ENCODE results near the gene PKD1L1.

PKD1L1 gene

DNA sequence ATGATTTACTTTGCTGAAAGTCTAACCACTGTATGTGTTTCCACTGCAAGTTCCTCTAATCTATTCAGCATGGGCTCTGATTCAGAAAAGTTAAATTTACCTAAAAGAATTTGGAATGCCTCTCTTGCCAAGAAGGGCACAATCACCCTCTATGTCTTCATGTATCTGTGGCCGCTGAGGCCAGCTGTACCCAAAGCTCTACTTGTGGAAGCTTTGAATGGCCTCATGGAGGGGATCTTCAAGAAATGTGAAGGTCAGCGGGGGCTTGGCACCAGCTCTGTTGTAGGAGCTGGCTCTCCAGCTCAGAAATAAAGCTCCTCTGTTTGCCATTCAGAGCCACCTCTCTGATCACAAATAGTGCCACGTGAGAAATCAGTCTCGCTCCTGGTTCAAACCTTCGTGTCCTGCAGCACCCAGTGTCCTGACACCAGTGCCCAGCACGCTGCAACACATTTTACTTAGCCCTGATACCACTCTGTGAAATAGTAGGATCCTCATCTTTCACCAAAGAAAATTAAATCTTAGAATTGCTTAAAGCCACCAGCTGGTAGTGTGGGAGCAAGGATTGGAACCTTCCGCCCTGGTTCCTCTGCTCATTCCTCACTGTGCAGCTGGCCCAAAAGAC is 61.1 kb downstream of the PKD1L1 start:
- H3K36me3 Mint-ChIP-seq: no peaks in the 10 kb centered on the region
- no peaks in the 10 kb centered on the region for H3K4me1 Mint-ChIP-seq
- H3K27me3 Mint-ChIP-seq: peaks cover 5% of the 10 kb centered on the region
- no peak overlapping the region for H3K27ac Mint-ChIP-seq
- H3K4me3 Mint-ChIP-seq: no peak overlapping the region
- no peak for ATAC-seq
- no peaks in the 10 kb centered on the region for H3K9me3 Mint-ChIP-seq

DNA sequence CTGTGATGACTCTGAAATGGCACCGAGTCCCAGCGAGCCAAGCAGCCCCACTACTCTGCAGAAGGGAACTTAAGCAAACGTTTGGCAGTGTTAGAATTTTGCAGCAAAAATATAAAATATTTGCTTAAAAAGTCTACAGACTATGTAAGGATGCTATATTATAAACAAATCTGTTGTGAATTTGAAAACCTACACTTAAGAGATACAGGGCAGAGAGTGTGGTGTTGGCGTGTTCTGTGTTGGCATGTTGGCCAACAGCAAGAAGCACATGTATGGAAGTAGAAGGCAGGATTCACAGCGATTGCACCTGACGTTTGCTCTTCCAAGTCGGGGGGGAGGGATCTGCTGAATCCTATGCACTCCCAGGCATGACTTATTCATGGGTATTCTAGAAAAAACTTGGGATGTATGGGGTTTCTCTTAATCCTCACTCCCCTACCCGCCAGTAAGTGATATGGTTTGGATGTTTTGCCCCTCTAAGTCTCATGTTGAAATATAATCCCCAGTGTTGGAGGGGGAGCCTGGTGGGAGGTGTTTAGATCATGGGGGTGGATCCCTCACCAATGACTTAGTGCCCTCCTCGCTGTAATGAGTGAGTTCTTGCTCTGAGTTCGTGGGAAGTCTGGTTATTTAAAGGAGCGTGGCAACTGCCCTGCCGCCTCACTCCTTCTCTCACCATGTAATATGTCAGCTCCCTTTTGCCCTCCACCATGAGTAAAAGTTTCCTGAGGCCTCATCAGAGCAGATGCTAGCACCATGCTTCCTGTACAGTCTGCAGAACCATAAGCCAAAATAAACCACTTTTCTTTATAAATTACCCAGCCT is 62.1 kb downstream of the PKD1L1 start:
- no peak overlapping the region for H3K27ac Mint-ChIP-seq
- no peaks in the 10 kb centered on the region for H3K9me3 Mint-ChIP-seq
- no peaks in the 10 kb centered on the region for H3K4me1 Mint-ChIP-seq
- H3K27me3 Mint-ChIP-seq: no peaks in the 10 kb centered on the region
- no peak for ATAC-seq
- no peak overlapping the region for H3K4me3 Mint-ChIP-seq
- no peaks in the 10 kb centered on the region for H3K36me3 Mint-ChIP-seq

DNA sequence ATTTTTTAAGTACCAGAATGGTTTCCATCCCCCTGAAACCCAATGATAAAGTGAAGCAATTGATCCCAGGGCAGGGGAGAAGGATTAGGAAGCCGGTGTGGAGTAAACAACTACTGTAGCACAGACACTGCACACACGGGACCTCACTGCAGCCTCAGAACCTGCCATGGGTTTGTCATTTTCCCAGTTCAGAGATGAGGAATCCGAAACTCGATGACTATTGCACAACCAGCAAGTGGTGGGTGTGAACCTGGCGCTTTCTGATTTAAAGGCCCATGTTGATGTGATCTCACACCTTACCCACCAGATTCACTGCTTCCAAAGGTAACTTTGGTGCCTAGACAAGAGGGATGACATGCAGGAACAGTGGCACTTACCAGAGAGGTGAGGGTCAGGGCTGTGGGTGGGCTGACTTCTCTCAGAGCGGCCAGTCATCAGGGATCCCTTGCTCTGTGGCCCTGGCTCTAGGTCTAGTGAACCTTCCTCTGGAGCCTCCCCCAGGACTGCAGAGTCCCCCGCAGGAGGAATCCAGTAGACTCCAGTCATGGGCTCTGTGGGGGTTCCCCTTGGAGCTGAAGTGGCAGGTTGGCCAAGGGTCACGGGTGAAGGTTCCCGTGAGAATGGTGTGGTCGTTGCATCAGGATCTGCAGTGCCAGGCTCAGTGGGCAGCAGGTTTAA is 62.8 kb downstream of the PKD1L1 start:
- no peaks in the 10 kb centered on the region for H3K4me1 Mint-ChIP-seq
- H3K36me3 Mint-ChIP-seq: no peaks in the 10 kb centered on the region
- H3K4me3 Mint-ChIP-seq: no peak overlapping the region
- ATAC-seq: no peak
- no peak overlapping the region for H3K27ac Mint-ChIP-seq
- H3K9me3 Mint-ChIP-seq: no peaks in the 10 kb centered on the region
- H3K27me3 Mint-ChIP-seq: no peaks in the 10 kb centered on the region

DNA sequence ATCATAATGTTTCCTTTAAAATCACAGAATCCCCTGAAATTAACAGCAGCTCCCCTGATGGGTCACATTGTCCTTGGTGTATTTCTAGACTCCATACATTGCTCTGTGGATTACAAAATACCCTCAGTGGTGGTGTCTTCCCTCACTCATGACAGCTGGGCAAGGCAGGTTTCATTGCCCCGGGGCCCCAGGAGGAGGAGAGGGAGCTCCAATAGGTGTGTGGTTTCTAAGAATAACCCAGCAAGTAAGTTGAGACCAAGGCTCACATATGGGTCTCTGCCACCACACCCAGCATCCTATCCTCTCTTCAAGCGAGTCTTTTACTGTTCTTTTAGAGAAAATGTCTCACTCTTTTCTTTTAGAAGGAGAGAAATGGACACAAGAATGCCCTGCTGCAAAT is 63.6 kb downstream of the PKD1L1 start:
- no peak overlapping the region for H3K27ac Mint-ChIP-seq
- H3K4me3 Mint-ChIP-seq: no peak overlapping the region
- H3K9me3 Mint-ChIP-seq: no peaks in the 10 kb centered on the region
- no peaks in the 10 kb centered on the region for H3K36me3 Mint-ChIP-seq
- H3K4me1 Mint-ChIP-seq: no peaks in the 10 kb centered on the region
- H3K27me3 Mint-ChIP-seq: no peaks in the 10 kb centered on the region
- ATAC-seq: no peak

DNA sequence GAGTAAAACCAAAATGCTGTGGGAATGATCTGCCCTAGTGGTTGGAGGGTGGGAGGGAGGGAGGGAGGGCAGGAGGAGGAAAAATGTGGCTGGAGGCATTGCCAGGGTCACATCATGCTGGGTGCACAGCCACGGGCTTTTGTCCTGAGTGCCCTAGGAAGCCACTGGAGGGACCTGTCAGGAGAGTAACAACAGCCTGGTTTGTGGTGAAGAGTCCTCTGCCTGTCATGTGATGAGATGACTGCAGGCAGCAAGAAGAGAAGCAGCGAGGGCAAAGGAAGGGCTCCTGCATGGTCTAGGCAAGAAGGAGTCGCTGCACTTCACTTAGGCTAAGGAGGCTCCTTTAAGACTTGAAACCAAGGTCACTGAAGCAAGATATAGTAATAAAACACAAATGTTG is 65.6 kb downstream of the PKD1L1 start:
- Mint-ChIP-seq H3K4me1 (no peaks in the 10 kb centered on the region), H3K27me3 (no peaks in the 10 kb centered on the region), H3K27ac (no peak overlapping the region), H3K36me3 (no peaks in the 10 kb centered on the region), H3K9me3 (no peaks in the 10 kb centered on the region), H3K4me3 (no peak overlapping the region)
- no peak for ATAC-seq

DNA sequence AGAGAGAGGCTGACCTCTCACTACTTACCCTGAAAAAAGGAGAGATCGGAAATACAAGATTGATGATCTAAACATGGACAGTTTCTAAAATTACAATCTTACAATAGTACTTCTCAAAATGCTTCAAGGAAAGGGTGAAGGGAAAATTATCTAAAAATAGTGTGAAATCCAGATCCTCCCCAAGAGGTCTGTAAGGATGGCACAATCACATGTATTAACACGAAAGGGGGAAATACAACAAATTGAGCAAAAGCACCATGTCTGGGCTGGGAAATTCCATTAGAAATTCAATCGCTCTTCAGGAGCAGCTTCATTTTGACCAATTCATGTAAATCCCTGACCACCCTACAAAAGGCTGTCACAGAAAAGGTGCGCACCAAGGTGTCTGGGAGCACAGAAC is 67.0 kb downstream of the PKD1L1 start:
- ATAC-seq: no peak
- Mint-ChIP-seq H3K9me3 (no peaks in the 10 kb centered on the region), H3K36me3 (no peaks in the 10 kb centered on the region)

DNA sequence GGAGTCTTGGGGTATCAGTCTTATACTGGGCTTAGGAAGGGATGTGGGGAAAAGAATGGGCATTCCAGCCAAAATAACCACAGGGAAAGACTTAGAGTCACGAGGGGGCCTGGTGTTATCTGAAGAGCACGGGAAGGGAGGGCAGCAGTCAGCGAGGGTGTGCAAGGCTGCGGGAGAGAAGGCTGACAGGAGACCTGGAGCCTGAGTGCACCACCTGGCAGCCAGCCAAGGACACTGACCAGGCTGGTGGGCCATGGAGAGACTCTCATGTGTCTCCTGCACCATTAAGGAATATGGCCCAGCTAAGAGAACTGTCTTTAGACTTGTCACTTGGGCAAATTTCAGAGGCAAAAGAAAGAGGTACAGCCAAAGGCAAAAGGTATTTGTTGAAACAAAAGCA is 69.6 kb downstream of the PKD1L1 start:
- Mint-ChIP-seq H3K9me3 (no peaks in the 10 kb centered on the region), H3K27me3 (no peaks in the 10 kb centered on the region), H3K27ac (no peak overlapping the region), H3K36me3 (no peaks in the 10 kb centered on the region), H3K4me1 (no peaks in the 10 kb centered on the region), H3K4me3 (no peak overlapping the region)
- ATAC-seq: no peak

More for the DNA sequence above, 67.0 kb downstream of the PKD1L1 start:
- H3K27me3 Mint-ChIP-seq: no peaks in the 10 kb centered on the region
- H3K4me1 Mint-ChIP-seq: no peaks in the 10 kb centered on the region
- no peak overlapping the region for H3K4me3 Mint-ChIP-seq
- H3K27ac Mint-ChIP-seq: no peak overlapping the region

DNA sequence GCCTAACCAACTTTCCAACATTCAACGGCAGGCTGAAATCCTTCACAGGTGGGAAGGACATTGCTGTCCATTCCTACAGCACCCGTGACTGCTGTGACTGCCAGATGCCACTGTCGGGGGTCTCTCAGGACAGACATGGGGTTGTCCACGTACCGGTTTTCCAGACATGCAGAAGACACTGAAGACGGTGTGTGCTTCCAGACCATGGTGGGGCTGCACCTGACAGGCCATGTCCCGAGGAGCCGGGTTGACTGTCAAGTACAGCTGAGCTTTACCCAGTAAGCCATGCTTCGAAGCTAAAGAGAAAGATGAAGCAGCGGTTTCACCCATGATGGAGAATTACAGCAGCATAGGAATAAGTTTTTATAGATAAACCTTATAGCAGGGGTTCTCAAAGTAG is 70.9 kb downstream of the PKD1L1 start:
- H3K9me3 Mint-ChIP-seq: no peaks in the 10 kb centered on the region
- H3K27me3 Mint-ChIP-seq: no peaks in the 10 kb centered on the region
- no peak for ATAC-seq
- no peaks in the 10 kb centered on the region for H3K36me3 Mint-ChIP-seq
- H3K4me3 Mint-ChIP-seq: no peak overlapping the region
- H3K27ac Mint-ChIP-seq: no peak overlapping the region
- H3K4me1 Mint-ChIP-seq: no peaks in the 10 kb centered on the region

DNA sequence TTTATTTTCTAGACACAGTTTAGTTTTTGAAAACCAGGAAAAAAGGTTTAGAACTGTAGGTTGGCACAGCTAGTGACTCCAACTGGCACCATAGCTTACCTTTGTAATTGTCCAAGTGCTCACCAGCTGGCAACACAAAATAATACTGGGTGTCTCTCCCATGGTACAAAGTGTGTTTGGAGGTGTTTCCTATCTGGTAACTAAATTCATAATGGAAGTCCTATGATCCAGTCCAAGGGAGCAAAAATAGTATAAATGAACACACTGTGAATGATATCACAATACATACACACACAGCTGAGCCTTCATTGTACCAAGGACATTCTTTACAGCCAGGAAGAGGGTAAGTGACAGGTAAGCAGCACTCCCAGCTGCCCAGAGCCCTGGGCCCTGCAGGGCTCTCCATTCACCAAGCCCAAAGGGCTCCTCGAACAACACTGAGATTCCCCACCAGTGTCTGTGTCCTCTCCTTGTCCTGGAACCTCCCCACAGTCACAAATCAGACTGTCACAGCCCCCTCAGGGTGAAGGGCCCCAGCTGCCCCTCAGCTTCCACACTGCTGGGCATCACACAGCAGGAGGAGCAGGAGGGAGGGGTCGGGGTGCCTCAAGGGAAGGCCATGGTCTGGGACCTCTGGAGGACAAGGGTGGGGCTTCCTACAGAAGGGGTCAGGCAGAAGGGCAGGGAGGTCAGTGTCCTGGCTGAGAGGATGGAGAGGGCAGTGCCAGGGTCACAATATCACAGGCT is 72.1 kb downstream of the PKD1L1 start:
- Mint-ChIP-seq H3K27ac (no peak overlapping the region), H3K9me3 (no peaks in the 10 kb centered on the region), H3K27me3 (no peaks in the 10 kb centered on the region), H3K4me3 (no peak overlapping the region), H3K4me1 (no peaks in the 10 kb centered on the region), H3K36me3 (no peaks in the 10 kb centered on the region)
- peak; percentile 55 for ATAC-seq

DNA sequence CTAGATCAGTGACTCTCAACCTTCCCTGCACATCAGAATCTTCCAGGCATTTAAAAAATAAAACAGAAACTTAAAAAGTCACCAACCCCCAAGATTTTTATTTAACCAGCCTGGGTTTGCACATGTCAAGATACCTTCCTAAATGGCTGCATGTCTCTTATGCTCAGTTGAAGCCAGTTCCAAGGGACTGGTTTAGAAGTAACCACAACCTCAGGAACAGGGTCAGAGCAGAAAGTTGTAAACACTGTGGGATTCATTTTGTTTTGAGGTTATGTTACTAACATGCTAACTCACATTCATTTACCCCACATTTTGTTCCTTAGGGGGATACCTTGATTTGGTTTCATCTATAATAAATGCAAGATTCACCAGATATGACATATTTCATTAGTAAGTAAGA is 72.9 kb downstream of the PKD1L1 start:
- Mint-ChIP-seq H3K36me3 (no peaks in the 10 kb centered on the region), H3K4me1 (no peaks in the 10 kb centered on the region), H3K27ac (no peak overlapping the region), H3K4me3 (no peak overlapping the region), H3K27me3 (no peaks in the 10 kb centered on the region), H3K9me3 (no peaks in the 10 kb centered on the region)
- ATAC-seq: no peak

DNA sequence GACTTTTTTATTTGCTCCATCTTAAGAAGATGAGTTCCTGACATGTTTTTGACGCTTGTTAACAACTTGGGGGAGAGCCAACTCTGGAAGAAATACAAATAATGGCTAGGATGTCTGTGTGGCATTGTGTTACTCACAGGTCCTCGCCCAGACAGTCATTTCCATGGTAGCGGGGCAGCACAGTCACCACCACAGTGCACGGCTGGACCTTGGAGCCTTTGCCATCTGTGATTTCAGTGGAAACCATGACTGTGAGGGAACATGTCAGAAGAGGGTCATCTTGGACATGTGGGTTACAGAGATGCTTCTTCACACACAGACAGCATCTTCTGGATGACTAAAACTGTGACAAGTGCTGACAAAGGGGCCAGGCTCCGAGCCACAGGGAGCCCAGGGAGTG is 74.5 kb downstream of the PKD1L1 start:
- Mint-ChIP-seq H3K36me3 (no peaks in the 10 kb centered on the region), H3K27me3 (no peaks in the 10 kb centered on the region)
- no peak for ATAC-seq

DNA sequence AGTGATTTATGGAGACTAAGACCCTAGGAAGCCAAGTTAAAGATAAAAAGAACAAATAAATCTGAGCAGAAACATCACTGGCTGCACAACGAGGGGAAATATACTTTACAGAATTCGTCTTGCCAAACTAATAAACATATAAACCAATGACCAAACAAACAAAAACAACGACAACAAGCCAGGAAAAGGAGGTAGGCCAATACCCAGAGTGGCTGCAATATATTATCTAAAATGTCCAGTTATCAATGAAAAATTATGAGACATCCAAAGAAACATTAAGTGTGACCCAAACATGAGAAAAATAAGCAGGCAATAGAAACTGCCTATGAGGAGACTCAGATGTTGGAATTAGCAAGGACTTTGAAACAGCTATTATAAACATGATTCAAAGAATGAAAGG is 81.0 kb downstream of the PKD1L1 start:
- H3K4me1 Mint-ChIP-seq: no peaks in the 10 kb centered on the region
- no peak for ATAC-seq
- H3K9me3 Mint-ChIP-seq: no peaks in the 10 kb centered on the region
- H3K36me3 Mint-ChIP-seq: no peaks in the 10 kb centered on the region
- no peak overlapping the region for H3K27ac Mint-ChIP-seq
- no peaks in the 10 kb centered on the region for H3K27me3 Mint-ChIP-seq
- H3K4me3 Mint-ChIP-seq: no peak overlapping the region

More for the DNA sequence above, 74.5 kb downstream of the PKD1L1 start:
- Mint-ChIP-seq H3K27ac (no peak overlapping the region), H3K9me3 (no peaks in the 10 kb centered on the region), H3K4me1 (no peaks in the 10 kb centered on the region), H3K4me3 (no peak overlapping the region)

DNA sequence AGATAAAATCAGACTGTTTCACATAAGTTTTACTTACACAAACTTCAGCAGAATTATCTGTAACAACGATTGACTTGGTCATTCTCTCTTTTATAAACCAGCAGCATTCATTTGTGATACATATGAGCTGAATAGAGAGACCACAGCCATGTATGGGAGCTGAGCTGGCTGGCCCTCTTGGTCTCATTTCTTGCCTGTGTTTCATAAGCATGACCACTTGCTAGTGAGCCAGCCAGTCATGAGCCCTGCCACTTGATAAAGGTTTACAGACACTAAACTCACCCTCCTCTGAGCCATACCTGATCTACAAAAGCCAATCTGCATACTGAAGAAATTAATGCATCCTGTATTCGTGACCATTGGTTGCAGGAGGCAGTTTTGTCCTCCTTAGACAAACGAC is 82.1 kb downstream of the PKD1L1 start:
- Mint-ChIP-seq H3K9me3 (no peaks in the 10 kb centered on the region), H3K27me3 (peaks cover 1% of the 10 kb centered on the region), H3K27ac (no peak overlapping the region), H3K4me3 (no peak overlapping the region), H3K4me1 (no peaks in the 10 kb centered on the region), H3K36me3 (no peaks in the 10 kb centered on the region)
- no peak for ATAC-seq

DNA sequence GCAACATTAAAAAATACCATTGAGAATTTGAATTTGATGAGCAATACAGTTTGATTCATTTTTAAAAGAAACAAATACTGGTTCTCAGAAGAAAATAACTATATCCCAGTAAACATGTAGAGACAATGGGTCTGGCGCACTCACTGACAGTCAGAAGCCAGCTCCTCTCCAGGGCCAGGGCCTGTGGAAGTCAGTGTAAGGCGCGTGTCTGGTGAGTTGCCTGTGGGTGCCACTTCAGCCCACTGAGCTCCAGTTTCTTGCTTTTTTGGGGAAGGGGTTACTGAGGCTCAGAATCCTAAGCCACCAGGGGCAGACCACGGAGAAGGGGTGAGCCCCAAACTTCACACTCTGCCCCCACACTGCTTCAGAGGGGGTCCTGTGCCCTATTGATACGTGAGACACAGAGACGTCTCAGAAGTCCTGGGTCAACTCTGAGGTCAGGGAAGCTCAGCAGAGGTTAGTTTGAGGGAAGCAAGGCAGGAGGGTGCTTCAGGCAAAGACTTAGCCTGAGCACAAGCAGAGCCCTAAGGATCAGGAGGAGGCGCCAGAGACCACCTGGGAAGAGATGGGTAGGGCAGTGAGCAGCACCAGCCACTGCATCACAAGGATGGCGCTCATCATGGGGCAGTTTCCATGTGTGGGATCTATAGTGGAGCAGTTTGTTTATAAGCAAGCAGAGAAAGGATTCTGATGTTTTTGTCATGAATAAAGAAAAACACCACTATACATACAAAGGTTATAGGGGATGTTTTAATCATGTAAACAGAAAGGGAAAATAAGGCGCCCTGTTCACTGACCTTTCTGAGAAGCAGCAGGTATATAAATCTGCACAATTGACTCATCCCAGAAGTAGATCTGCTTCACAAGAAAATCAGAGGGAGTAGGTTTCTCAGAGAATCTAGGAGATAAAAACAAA is 95.7 kb downstream of the PKD1L1 start:
- peak; percentile 65 for ATAC-seq
- Mint-ChIP-seq H3K27me3 (no peaks in the 10 kb centered on the region), H3K27ac (no peak overlapping the region), H3K4me3 (no peak overlapping the region), H3K36me3 (no peaks in the 10 kb centered on the region), H3K4me1 (peaks cover 8% of the 10 kb centered on the region), H3K9me3 (no peaks in the 10 kb centered on the region)

Measured in stimulated activated memory B cell treated with anti-CD40 and anti-IgM and Interleukin-4, amounts not matched to agents 10 μg/mL and 1 μg/mL and 100 μg/mL, for 72 hours (primary cell).